H1 (cell line): Measurements from ENCODE around the gene CEL. TPM values are rescaled to one million over a fixed set of nuclear protein-coding genes. Genes with fewer than 3 reads are reported as not detected.

ENCODE experiments used
- CTCF ChIA-PET: fragments of 300-600 bp; sonication (Branson Sonifier 250); formaldehyde crosslinking; loops from one replicate; lab custom pipeline; 2021; ENCODE audit not compliant: partially characterized antibody; lab: Charles Lee
- POLR2A ChIA-PET: fragments of 300-600 bp; sonication (Branson Sonifier 250); formaldehyde crosslinking; loops from one replicate; lab custom pipeline; 2021; ENCODE audit warnings: inconsistent platforms; ENCODE audit not compliant: partially characterized antibody; lab: Charles Lee
- DNase-seq, 2 experiments: peaks; one replicate each; pipeline versions ENCODE4 v3.0.0 to v3.0.0-alpha.2; 2010 to 2022; ENCODE audit warnings: low spot score in 2 of 2, low read depth in 1 of 2, mixed read lengths in 1 of 2
- FAIRE-seq: peaks from 2 replicates; lab custom pipeline; 2011; peaks lifted over from hg19 to GRCh38; lab: Jason Lieb, UNC
- H2AFZ ChIP-seq: 2 replicates; pipeline ENCODE4 v1.8.1; 2012; ENCODE audit warnings: low read length, inconsistent platforms
- H2AK5ac ChIP-seq: 2 replicates; pipeline ENCODE4 v1.6.1; 2013; ENCODE audit warnings: low read depth, low read length
- H2BK120ac ChIP-seq: replicated peaks from 2 replicates; pipeline ENCODE3; 2013; ENCODE audit warnings: low read depth, low read length, inconsistent platforms
- H2BK12ac ChIP-seq: 2 replicates; pipeline ENCODE4 v1.6.1; 2013; ENCODE audit warnings: low read depth, low read length
- H2BK15ac ChIP-seq: 2 replicates; pipeline ENCODE4 v1.6.1; 2013; ENCODE audit warnings: low read length
- H2BK20ac ChIP-seq: 2 replicates; pipeline ENCODE4 v1.6.1; 2013; ENCODE audit warnings: low read length
- H2BK5ac ChIP-seq: 2 replicates; pipeline ENCODE4 v1.6.1; 2013; ENCODE audit warnings: low read depth, low read length
- H3K14ac ChIP-seq: 2 replicates; pipeline ENCODE4 v1.6.1; 2013; ENCODE audit warnings: inconsistent platforms; ENCODE audit not compliant: insufficient read length
- H3K18ac ChIP-seq: 2 replicates; pipeline ENCODE4 v1.6.1; 2013; ENCODE audit warnings: low read length; ENCODE audit errors: extremely low read depth
- H3K23ac ChIP-seq: 2 replicates; pipeline ENCODE4 v1.6.1; 2013; ENCODE audit warnings: inconsistent platforms; ENCODE audit not compliant: insufficient read length
- H3K23me2 ChIP-seq: 2 replicates; pipeline ENCODE4 v1.6.1; 2013; ENCODE audit warnings: low read depth, low read length
- H3K27ac ChIP-seq: 2 replicates; pipeline ENCODE4 v1.6.1; 2011; ENCODE audit warnings: low read depth, low read length, inconsistent platforms
- H3K27me3 ChIP-seq, 4 experiments: replicated peaks in 1 of 4; 1 replicate in 1 of 4; 2 replicates in 3 of 4; pipeline versions ENCODE4 v1.6.1 to v1.8.1; 2011 to 2013; ENCODE audit warnings: low read length in 3 of 4, mild to moderate bottlenecking in 3 of 4, inconsistent platforms in 2 of 4, mixed read lengths in 2 of 4, moderate library complexity in 1 of 4; ENCODE audit not compliant: control insufficient read depth in 3 of 4, insufficient read depth in 3 of 4; ENCODE audit errors: extremely low read depth in 1 of 4
- H3K36me3 ChIP-seq, 4 experiments: 2 replicates each; pipeline versions ENCODE4 v1.6.1 to v1.8.1; 2011 to 2013; ENCODE audit warnings: mild to moderate bottlenecking in 4 of 4, low read length in 3 of 4, moderate library complexity in 2 of 4, control low read depth in 1 of 4, inconsistent platforms in 1 of 4; ENCODE audit not compliant: insufficient read depth in 4 of 4, control insufficient read depth in 2 of 4
- H3K4ac ChIP-seq: replicated peaks from 2 replicates; pipeline ENCODE3; 2013; ENCODE audit warnings: low read length, low read depth, mixed read lengths, inconsistent platforms; ENCODE audit not compliant: insufficient read length
- H3K4me1 ChIP-seq, 4 experiments: replicated peaks in 1 of 4; 1 replicate in 1 of 4; 2 replicates in 3 of 4; pipeline versions ENCODE4 v1.6.1 to v1.8.1; 2011 to 2013; ENCODE audit warnings: low read length in 3 of 4, inconsistent platforms in 2 of 4, mixed read lengths in 1 of 4; ENCODE audit not compliant: insufficient read depth in 4 of 4, control insufficient read depth in 3 of 4
- H3K4me2 ChIP-seq, 2 experiments: 2 replicates each; pipeline versions ENCODE4 v1.6.1 to v1.8.1; 2011 to 2013; ENCODE audit warnings: low read depth in 2 of 2, low read length in 2 of 2, control low read depth in 1 of 2, inconsistent platforms in 1 of 2, mild to moderate bottlenecking in 1 of 2; ENCODE audit not compliant: insufficient read depth in 1 of 2
- H3K4me3 ChIP-seq, 4 experiments: fragments of 200-600, 300-600 bp in 1 of 4; sonication (generic), shearing (Covaris generic), sonication (Bioruptor Twin) in 1 of 4; 2 replicates each; pipeline versions ENCODE4 v1.5.1 to v1.8.1; 2011 to 2016; ENCODE audit warnings: low read length in 4 of 4, low read depth in 3 of 4, control low read depth in 2 of 4, inconsistent platforms in 2 of 4, mild to moderate bottlenecking in 2 of 4, mixed read lengths in 1 of 4, moderate library complexity in 1 of 4; ENCODE audit not compliant: insufficient read depth in 2 of 4; ENCODE audit errors: extremely low read depth in 1 of 4
- H3K56ac ChIP-seq: replicated peaks from 2 replicates; pipeline ENCODE3; 2013; ENCODE audit warnings: low read depth, mild to moderate bottlenecking, mixed read lengths, low read length, inconsistent platforms; ENCODE audit not compliant: insufficient read length
- H3K79me1 ChIP-seq: 2 replicates; pipeline ENCODE4 v1.6.1; 2013; ENCODE audit warnings: low read depth, low read length, control low read depth
- H3K79me2 ChIP-seq, 2 experiments: 2 replicates each; pipeline versions ENCODE4 v1.6.1 to v1.8.1; 2012 to 2013; ENCODE audit warnings: low read length in 2 of 2, mild to moderate bottlenecking in 2 of 2, inconsistent platforms in 1 of 2; ENCODE audit not compliant: insufficient read depth in 2 of 2, control insufficient read depth in 1 of 2
- H3K9ac ChIP-seq, 4 experiments: replicated peaks in 1 of 4; 1 replicate in 1 of 4; 2 replicates in 3 of 4; pipeline versions ENCODE4 v1.6.1 to v1.8.1; 2011 to 2013; ENCODE audit warnings: low read depth in 3 of 4, low read length in 3 of 4, control low read depth in 2 of 4, mild to moderate bottlenecking in 2 of 4, moderate library complexity in 2 of 4, inconsistent platforms in 1 of 4; ENCODE audit errors: extremely low read depth in 1 of 4
- H3K9me3 ChIP-seq, 2 experiments: 2 replicates each; pipeline versions ENCODE4 v1.6.1 to v1.8.1; 2012 to 2013; ENCODE audit warnings: mild to moderate bottlenecking in 2 of 2, moderate library complexity in 2 of 2, control low read depth in 1 of 2, inconsistent platforms in 1 of 2, low read depth in 1 of 2, low read length in 1 of 2, mixed read lengths in 1 of 2; ENCODE audit not compliant: insufficient read depth in 2 of 2
- H4K20me1 ChIP-seq, 2 experiments: replicated peaks in 1 of 2; 2 replicates each; pipeline versions ENCODE3 to v1.8.1; 2011 to 2013; ENCODE audit warnings: inconsistent platforms in 2 of 2, low read length in 2 of 2, mild to moderate bottlenecking in 1 of 2; ENCODE audit not compliant: insufficient read depth in 2 of 2, control insufficient read depth in 1 of 2
- H4K5ac ChIP-seq: 2 replicates; pipeline ENCODE4 v1.6.1; 2013; ENCODE audit warnings: low read length, low read depth, mixed read lengths, inconsistent platforms; ENCODE audit not compliant: insufficient read length
- H4K8ac ChIP-seq: 2 replicates; pipeline ENCODE4 v1.8.0; 2013; ENCODE audit warnings: mild to moderate bottlenecking, moderate library complexity, low read length, inconsistent platforms; ENCODE audit not compliant: insufficient read depth; ENCODE audit errors: extremely low read depth
- H4K91ac ChIP-seq: replicated peaks from 2 replicates; pipeline ENCODE3; 2013; ENCODE audit warnings: low read length, mixed read lengths, inconsistent platforms; ENCODE audit not compliant: insufficient read length
- CREB1 ChIP-seq: IDR thresholded peaks from 2 replicates; pipeline ENCODE4 v1.6.1; 2012; ENCODE audit warnings: inconsistent platforms
- GTF2F1 ChIP-seq: IDR thresholded peaks from 2 replicates; pipeline ENCODE4 v1.6.1; 2012; ENCODE audit warnings: low read depth, low read length, improper control_type of control experiment, borderline replicate concordance
- JUND ChIP-seq: IDR thresholded peaks from 2 replicates; pipeline ENCODE4 v1.6.1; 2011; ENCODE audit warnings: mild to moderate bottlenecking, improper control_type of control experiment, low read length
- NRF1 ChIP-seq: IDR thresholded peaks from 2 replicates; pipeline ENCODE4 v1.6.1; 2011; ENCODE audit warnings: mild to moderate bottlenecking, low read depth, low read length, improper control_type of control experiment
- SIRT6 ChIP-seq: IDR thresholded peaks from one replicate; pipeline ENCODE4 v1.7.1; 2012; ENCODE audit warnings: low read length, inconsistent platforms
- TBP ChIP-seq: IDR thresholded peaks from 2 replicates; pipeline ENCODE4 v1.6.1; 2011; ENCODE audit warnings: low read depth, low read length, improper control_type of control experiment
- WGBS, 2 experiments: shearing (Covaris generic) in 1 of 2; methylation state at CpG; one replicate each; pipeline versions ENCODE4 v1.1.6 to v1.1.7; 2013 to 2015; ENCODE audit warnings: low lambda C conversion rate in 2 of 2, mixed read lengths in 2 of 2, inconsistent platforms in 1 of 2, low coverage in 1 of 2, missing lambda C conversion rate in 1 of 2; ENCODE audit not compliant: insufficient replicate concordance in 2 of 2, insufficient coverage in 1 of 2, insufficient read length in 1 of 2; ENCODE audit errors: extremely low coverage in 1 of 2, missing lambda C conversion rate in 1 of 2; 5-methylcytosine and 5-hydroxymethylcytosine counted together
- polyA plus RNA-seq, 7 experiments: library from polyadenylated mRNA; depleted of rRNA in 3 of 7; stranded (reverse) in 5 of 7; unstranded in 2 of 7; fragments of >200 nt in 5 of 7; fragments of 200-250 nt in 2 of 7; gene quantifications; 1 replicate in 5 of 7; 2 replicates in 1 of 7; 4 replicates in 1 of 7; pipeline versions ENCODE4 v1.2.1 to v1.2.3, GENCODE V29; 2011 to 2013; ENCODE audit warnings: missing spikeins in 2 of 7, mixed read lengths in 2 of 7
- total RNA-seq: library from RNA; stranded (reverse); fragmentation: NEBNext Ultra II Directional; extraction: Animal tissue kit (Norgen Biotek cat#: 25700); gene quantifications from 2 replicates; pipeline ENCODE4 v1.2.1, GENCODE V29; 2021
- TF ChIP-seq, protein P1 (sequence below), 3 experiments: IDR thresholded peaks; 1 replicate in 2 of 3; 2 replicates in 1 of 3; pipeline versions ENCODE4 v1.5.1 to v1.6.1; 2011; ENCODE audit warnings: low read length in 3 of 3, mild to moderate bottlenecking in 3 of 3, inconsistent platforms in 2 of 3, low read depth in 1 of 3, moderate library complexity in 1 of 3; ENCODE audit not compliant: insufficient read depth in 1 of 3; ENCODE audit errors: control extremely low read depth in 1 of 3
- TF ChIP-seq, protein P2 (sequence below): IDR thresholded peaks from 2 replicates; pipeline ENCODE4 v1.6.1; 2011; ENCODE audit warnings: low read depth, mild to moderate bottlenecking, low read length; ENCODE audit not compliant: insufficient read depth

Gene CEL
- total and polyA plus RNA-seq, 2 of the 8 experiments (the other 6 are each of a cell fraction or from before 2014, with no cell fraction given): 1.8 to 3.4 TPM

DNA sequence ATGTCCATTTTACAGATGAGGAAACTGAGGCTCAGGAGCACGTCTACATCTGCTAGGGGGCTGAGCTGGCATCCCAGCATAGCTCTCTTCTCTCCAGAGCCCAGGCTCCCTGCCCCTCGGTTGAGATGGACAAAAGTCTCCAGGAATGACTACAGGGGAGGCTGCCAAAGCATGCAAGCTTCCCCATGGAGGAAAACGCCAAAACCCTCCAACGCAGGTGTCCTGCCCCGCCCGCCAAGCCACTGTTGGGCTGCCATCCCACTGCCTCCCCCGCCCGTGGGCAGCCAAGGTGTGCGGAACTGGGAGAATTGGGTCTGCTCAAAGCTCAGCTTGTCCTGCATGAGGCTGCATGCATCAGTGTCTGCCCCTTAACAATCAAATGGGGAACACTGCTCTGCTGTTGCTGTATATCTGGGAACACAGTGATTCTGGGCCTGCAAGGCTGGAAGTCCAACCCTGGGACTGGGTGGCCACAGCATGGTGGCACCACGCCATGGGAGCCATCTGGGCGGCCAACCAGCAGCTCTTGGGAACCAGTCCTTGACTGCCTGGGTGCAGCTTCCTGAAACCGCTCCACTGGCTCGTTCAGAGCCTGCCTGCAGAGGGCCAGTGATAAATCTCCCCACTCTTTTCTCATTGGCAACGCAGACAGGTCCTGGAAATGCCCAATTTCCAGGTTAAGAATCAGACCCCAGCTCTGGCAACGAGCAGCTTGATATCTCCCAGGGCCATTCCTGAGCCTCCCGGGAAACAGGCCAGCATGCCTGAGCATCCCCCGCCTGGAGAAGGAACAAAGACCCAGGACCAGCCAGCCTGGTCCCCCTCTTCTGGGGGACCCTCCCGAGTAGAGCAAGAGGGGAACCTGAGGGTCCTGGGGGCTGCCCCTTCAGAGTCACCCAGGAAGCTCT is 55.7 kb downstream of the CEL start:
- H3K23ac ChIP-seq: no peak overlapping the region
- FAIRE-seq: no peak
- H2AFZ ChIP-seq: no peak overlapping the region
- no peak overlapping the region for H3K27ac ChIP-seq
- no peak overlapping the region for H2AK5ac ChIP-seq
- no peak overlapping the region for H4K5ac ChIP-seq
- WGBS, 2 experiments: 84% methylated on average over 17 of the region's 18 CpGs; no CpG with 5 or more reads in 1 of the 2 experiments
- H3K14ac ChIP-seq: no peak overlapping the region
- H3K4ac ChIP-seq: no peak overlapping the region
- H2BK15ac ChIP-seq: no peak overlapping the region
- CTCF ChIA-PET: interaction anchor here (0.6 to 19.3 kb wide), 14 partner anchors 10 to 670 kb away, joined by 3 to 337 read pairs (median 4); no protein-coding TSS in a partner anchor
- no peak for DNase-seq
- no peak overlapping the region for H3K9ac ChIP-seq
- no peak overlapping the region for H4K8ac ChIP-seq
- H4K20me1 ChIP-seq: peaks cover 40 to 53% of the 10 kb centered on the region in 2 experiments
- POLR2A ChIA-PET: interaction anchor here (0.7 to 3.4 kb wide), 2 partner anchors 31 to 177 kb away, joined by 3 to 13 read pairs; no protein-coding TSS in a partner anchor
- H4K91ac ChIP-seq: no peak overlapping the region
- no peaks in the 10 kb centered on the region for H3K79me1 ChIP-seq
- H3K56ac ChIP-seq: no peak overlapping the region
- H3K4me2 ChIP-seq: no peak overlapping the region
- H2BK120ac ChIP-seq: no peak overlapping the region
- no peak overlapping the region for H3K4me3 ChIP-seq
- peaks cover 0 to 14% (median 8%) of the 10 kb centered on the region in 4 experiments; a peak in 6 of 7 replicates for H3K4me1 ChIP-seq
- H3K9me3 ChIP-seq: no peaks in the 10 kb centered on the region
- peaks cover 8% of the 10 kb centered on the region; the same call in 1 of the 2 replicates for H3K23me2 ChIP-seq
- H3K27me3 ChIP-seq: peaks cover 0 to 47% (median 30%) of the 10 kb centered on the region in 4 experiments; a peak in 5 of 7 replicates
- no peaks in the 10 kb centered on the region for H3K79me2 ChIP-seq
- no peak overlapping the region for H3K18ac ChIP-seq
- H2BK5ac ChIP-seq: no peak overlapping the region
- H3K36me3 ChIP-seq: no peaks in the 10 kb centered on the region
- H2BK20ac ChIP-seq: no peak overlapping the region
- no peak overlapping the region for H2BK12ac ChIP-seq
- no peak for TF ChIP-seq GTF2F1
- no peak for TF ChIP-seq CREB1
- TF ChIP-seq, protein P1, sequence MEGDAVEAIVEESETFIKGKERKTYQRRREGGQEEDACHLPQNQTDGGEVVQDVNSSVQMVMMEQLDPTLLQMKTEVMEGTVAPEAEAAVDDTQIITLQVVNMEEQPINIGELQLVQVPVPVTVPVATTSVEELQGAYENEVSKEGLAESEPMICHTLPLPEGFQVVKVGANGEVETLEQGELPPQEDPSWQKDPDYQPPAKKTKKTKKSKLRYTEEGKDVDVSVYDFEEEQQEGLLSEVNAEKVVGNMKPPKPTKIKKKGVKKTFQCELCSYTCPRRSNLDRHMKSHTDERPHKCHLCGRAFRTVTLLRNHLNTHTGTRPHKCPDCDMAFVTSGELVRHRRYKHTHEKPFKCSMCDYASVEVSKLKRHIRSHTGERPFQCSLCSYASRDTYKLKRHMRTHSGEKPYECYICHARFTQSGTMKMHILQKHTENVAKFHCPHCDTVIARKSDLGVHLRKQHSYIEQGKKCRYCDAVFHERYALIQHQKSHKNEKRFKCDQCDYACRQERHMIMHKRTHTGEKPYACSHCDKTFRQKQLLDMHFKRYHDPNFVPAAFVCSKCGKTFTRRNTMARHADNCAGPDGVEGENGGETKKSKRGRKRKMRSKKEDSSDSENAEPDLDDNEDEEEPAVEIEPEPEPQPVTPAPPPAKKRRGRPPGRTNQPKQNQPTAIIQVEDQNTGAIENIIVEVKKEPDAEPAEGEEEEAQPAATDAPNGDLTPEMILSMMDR (IDR thresholded peaks at IDR 0.05; ENCODE audit: control extremely low read depth in 1 of 3, insufficient read depth in 1 of 3, low read depth in 1 of 3, low read length in 3 of 3): no peak
- TF ChIP-seq, protein P2, sequence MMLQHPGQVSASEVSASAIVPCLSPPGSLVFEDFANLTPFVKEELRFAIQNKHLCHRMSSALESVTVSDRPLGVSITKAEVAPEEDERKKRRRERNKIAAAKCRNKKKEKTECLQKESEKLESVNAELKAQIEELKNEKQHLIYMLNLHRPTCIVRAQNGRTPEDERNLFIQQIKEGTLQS: no peak
- no peak for TF ChIP-seq SIRT6
- TF ChIP-seq TBP: no peak
- no peak for TF ChIP-seq JUND
- TF ChIP-seq NRF1: no peak
